ENCODE data around the gene PTPRO. TPM values are rescaled to one million over a fixed set of nuclear protein-coding genes. Genes with fewer than 3 reads are reported as not detected.

The PTPRO gene
- total RNA-seq, 1 donor from 2014 or later = 20.2 TPM

DNA sequence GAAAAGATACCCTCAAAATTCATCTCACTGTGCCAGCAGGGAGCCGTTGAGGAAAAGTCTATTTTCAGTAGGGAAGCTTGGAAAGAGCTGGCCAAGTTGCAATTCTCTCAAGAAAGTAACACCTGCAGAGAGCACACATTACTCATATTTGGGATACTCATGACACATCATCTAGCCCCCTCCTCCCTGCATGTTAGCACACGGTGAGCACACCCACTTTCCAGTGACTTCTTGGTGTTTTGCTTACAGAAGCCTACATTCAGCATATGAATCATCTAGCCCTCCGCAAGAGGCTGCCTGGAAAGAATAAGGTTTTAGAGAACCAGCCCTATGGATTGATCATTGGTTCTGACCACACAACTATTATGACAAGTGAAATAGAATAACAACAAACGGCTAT is 124.5 kb downstream of the PTPRO start:
- DNase-seq (ENCODE audit: low spot score) = no peak

GRCh38 chr12:15453613-15454012 is 131.3 kb downstream of the PTPRO start:
- no peak for DNase-seq (ENCODE audit: low spot score)

DNA sequence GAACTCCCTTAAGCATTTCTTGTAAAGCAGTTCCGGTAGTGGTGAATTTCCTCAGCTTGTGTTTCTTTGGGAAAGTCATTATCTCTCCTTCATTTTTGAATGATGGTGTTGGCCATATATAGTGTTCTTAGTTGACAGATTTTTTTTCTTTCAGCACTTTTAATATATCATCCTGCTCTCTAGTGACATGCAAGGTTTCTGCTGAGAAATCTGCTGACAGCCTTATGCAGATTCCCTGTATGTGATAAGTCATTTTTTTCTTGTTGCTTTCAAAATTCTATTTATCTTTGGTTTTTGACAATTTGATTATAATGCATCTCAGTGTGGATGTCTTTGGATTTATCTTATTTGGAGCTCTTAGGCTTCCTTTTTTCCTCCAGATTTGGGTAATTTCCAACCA is 135.7 kb downstream of the PTPRO start:
- no peak for DNase-seq (ENCODE audit: low spot score)

DNA sequence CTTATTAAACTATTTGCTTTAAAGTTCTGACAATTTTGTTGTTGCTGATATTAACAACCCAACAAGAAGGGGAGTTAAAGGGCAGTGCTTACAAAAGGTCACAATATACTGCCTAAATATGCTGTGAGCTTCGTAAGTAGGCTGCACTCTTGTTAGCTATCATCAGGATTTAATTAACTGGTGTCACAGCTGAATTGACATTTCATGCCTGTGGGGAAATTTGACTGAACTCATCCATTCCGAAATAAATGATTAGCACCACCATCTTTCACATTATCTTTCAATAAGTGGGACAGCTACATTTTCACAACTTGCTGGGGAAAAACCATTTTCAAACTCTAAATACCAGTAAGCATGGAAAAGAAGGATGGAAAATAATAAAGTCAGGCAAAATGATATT is 146.6 kb downstream of the PTPRO start:
- DNase-seq (ENCODE audit: low spot score) = no peak

DNA sequence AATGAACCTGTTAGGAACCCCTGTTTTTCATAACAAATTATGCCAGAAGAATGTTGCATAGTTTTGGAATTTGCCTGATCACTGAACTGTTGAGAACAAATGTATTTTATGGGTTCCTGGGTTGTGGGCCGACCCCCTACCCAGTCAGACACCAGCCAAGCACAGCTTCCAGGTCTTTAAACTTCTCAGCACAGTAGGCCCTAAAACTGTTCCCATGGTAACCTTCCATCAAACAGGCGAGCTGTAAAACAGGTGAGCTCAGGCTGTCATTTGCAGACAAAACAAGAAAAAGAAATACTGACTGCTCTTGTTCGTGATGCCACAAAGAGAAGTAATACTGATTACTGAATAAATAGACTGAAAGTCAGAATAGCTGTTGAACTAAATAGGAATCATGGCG is 147.0 kb downstream of the PTPRO start:
- DNase-seq (ENCODE audit: low spot score) = no peak

DNA sequence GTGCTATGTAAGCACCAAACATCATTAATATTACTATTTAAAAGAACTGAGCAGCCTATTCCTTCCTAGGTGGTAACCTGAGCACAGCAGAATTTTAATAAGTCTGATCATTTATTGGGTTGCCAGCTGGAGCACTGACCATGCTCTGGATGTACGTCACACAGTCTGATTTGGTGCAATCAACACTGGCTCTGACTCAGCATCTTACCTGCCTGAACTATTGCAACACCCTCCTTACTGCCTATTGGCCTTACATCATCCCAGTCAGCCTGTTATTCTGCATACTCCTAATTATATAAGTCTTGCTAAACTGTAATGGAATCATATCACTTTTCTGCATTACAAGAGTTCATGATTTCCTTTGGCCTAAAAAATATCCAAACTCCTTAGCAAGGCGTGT is 149.7 kb downstream of the PTPRO start:
- DNase-seq (ENCODE audit: low spot score) = no peak

DNA sequence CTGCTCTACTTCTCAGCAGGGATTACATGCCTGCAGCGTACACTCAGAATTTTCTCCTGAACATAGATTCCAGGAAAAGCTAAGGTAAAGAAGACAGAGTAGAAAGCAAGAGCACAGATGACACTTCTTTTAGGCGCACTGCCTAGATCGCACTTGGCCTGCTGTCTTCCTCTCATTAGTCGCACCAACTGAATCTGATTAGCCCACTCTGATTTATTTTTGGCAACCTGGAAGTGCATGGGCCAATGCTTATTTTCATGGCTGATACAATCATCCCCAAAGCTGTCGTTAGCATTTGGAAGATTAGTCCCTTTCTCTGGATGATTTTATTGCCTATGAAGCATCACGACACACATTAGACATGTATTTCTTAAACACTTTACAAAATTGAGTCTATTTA is 152.5 kb downstream of the PTPRO start:
- DNase-seq (ENCODE audit: low spot score) = no peak

DNA sequence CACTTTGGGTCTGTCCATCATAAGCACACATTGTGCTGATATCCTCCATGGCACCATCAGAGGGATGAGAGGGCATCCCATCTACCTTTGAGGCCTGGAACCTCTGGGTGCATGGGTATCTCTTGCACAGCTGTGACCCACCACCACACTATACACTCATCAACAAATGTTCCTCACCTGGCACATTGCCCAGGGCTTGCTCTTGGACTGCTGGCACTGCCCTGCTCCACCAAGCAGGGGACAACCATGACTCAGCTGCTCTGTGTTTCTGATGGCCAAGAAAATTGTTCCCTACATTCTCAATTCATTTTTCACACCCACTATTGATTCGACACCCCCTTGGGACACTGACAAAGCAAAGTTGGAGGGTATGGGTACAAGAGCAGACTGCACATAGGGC is 155.5 kb downstream of the PTPRO start:
- no peak for DNase-seq (ENCODE audit: low spot score)

DNA sequence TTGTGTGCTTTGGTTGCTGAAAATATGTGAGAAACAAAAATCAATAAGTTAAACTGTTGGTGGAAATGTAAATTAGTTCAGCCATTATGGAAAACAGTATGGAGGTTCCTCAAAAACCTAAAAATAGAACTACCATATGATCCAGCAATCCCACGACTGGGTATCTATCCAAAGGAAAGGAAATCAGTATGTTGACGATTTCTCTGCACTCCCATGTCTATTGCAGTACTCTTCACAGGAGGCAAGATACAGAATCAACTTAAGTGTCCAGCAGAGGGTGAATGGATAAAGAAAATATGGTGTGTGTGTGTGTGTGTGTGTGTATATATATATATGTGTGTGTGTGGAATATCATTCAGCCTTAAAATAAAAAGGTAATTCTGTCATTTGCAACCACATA is 159.5 kb downstream of the PTPRO start:
- no peak for DNase-seq (ENCODE audit: low spot score)

GRCh38 chr12:15485466-15485865 is 163.2 kb downstream of the PTPRO start:
- no peak for DNase-seq (ENCODE audit: low spot score)

- no peak for DNase-seq (ENCODE audit: low spot score)
These were observed 164.6 kb downstream of the PTPRO start for GRCh38 chr12:15486859-15487258.

DNA sequence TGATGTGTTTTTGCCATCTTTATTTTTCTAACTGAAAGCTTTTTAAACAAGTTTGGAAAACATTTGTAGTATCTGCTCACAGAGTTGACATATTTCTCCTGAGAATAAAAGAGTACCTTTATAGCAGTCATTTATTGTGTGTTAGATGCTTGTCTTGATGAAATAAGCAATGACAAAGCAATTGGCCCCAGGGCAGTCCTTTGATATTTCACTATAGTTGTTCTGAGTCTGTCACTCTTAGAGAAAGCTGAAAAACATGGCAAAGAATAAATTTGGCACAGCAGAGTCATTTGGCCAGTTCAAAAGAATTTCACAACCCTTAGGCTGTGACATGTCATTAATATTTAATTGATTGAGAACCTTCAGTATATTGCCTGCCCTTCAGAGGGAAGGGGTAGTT is 166.2 kb downstream of the PTPRO start:
- DNase-seq (ENCODE audit: low spot score) = no peak

- no peak for DNase-seq (ENCODE audit: low spot score)
These were observed 172.2 kb downstream of the PTPRO start for GRCh38 chr12:15494329-15495046.

GRCh38 chr12:15495746-15496145 is 173.4 kb downstream of the PTPRO start:
- DNase-seq (ENCODE audit: low spot score) = no peak

GRCh38 chr12:15496738-15497137 is 174.4 kb downstream of the PTPRO start:
- no peak for DNase-seq (ENCODE audit: low spot score)

- DNase-seq (ENCODE audit: low spot score) = no peak
These were observed 175.5 kb downstream of the PTPRO start for GRCh38 chr12:15497671-15498292.

DNA sequence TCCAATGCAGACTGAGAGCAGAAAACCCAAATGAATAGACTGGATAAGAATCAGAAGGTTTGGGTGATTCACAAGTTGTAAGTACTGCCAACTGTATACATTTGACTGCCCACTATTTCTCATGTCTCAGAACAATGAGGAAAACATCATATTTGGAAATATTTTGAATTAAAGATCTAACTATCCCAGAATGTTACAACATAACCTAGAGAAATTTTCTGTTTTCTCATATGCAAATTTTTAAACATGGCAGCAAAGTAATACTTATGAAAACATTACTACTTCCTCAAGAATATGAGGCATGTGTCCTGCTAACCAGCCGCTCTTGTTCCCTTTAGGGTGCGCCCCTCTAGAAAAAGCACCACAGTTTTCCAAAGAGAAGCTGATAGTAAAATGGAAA is 179.9 kb downstream of the PTPRO start:
- DNase-seq (ENCODE audit: low spot score) = no peak

- DNase-seq (ENCODE audit: low spot score) = no peak
These were observed 183.3 kb downstream of the PTPRO start for GRCh38 chr12:15505616-15506015.

- DNase-seq (ENCODE audit: low spot score) = no peak
These were observed 192.7 kb downstream of the PTPRO start for GRCh38 chr12:15515010-15515409.

DNA sequence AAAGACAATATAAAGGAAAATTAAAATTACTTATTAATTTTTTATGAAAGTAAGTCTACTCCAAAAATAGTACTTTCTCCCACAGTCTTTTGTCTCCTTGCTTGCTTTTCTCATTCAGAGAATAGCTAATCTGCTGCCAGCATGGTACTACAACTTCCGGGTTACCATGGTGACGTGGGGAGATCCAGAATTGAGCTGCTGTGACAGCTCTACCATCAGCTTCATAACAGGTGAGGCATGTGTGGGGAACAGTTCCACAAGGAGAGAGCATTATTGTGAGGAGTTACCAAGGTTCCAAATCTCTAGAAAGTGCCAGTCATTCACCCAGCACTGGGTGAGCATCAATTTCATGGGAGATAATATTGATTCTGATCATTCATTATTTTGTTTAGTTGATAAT is 197.8 kb downstream of the PTPRO start:
- no peak for DNase-seq (ENCODE audit: low spot score)

DNA sequence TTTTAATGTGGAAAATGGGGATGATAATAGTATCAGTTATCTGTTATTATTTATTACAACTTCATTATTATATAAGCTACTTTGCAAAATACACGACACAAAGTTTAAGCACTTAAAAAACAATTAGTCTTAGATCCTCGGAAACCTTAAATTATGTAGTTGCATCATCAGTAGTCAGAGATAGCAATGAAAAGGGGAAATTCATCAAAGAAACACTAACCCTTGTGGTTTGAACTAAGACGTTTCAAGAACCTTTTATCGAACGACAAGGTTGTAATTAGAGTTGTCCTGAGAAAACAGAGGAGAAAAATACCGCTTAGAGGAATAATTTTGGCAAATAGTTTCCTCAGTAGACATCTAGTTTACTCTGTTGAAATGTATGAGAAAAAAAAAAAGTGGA is 198.5 kb downstream of the PTPRO start:
- DNase-seq (ENCODE audit: low spot score) = no peak

- peak; percentile 56 for DNase-seq (ENCODE audit: low spot score)
These were observed 200.4 kb downstream of the PTPRO start for GRCh38 chr12:15522574-15523187.

- DNase-seq (ENCODE audit: low spot score) = no peak
These were observed 203.1 kb downstream of the PTPRO start for GRCh38 chr12:15525441-15525840.
